Measurements from ENCODE around the gene NDUFB3. TPM values are rescaled to one million over a fixed set of nuclear protein-coding genes. Genes with fewer than 3 reads are reported as not detected.
A peak's percentile ranks its signal among the peaks of the same experiment; 100 is the strongest.

The NDUFB3 gene
- total and polyA plus RNA-seq, 2 donors (not counting 1 experiment from before 2014, with no cell fraction given), result 13.0 to 44.7 TPM

DNA sequence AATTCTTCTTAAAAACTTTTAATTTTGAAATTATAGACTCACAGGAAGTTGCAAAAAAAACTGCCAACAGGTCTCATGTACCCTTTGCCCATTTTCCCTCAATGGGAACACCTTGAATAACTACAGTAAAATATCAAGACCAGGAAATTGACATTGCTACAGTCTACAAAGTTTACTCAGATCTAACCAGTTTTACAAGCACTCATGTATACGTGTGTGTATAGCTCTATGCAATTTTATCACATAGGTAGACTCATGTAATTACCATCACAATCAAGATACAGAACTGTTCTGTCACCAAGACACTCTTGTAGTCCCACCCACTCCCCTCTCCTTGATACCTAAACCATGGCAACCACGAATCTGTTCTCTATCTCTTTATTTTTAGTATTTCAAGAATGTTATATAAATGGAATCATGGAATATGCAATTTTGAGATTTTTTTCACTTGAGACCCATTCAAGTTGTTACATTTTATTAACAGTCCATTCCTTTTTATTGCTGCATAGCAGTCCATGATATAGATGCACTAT is 6.9 kb upstream of the NDUFB3 start:
- TF ChIP-seq CTCF (IDR thresholded peaks at IDR 0.05) (no peak), EZH2 (IDR thresholded peaks at IDR 0.05; ENCODE audit: borderline replicate concordance, insufficient read depth, low read depth, low read length, poor library complexity, severe bottlenecking) (no peak)
- Histone ChIP-seq H3K79me2 (ENCODE audit: control insufficient read depth, insufficient read depth, low read length) (peaks cover 89% of the 10 kb centered on the region), H3K27me3 (replicated peaks in 1 of 4; ENCODE audit: control extremely low read depth in 1 of 4, control insufficient read depth in 3 of 4, insufficient read depth in 4 of 4, low read length in 3 of 4) (no peaks in the 10 kb centered on the region), H3K4me2 (replicated peaks; ENCODE audit: low read depth, low read length, poor library complexity, severe bottlenecking) (no peak overlapping the region), H3K4me3 (ENCODE audit: control extremely low read depth in 1 of 5, extremely low read depth in 1 of 5, insufficient read depth in 1 of 5, low read depth in 2 of 5, low read length in 4 of 5) (no peak overlapping the region), H3K9me3 (ENCODE audit: control extremely low read depth in 1 of 3, control insufficient read depth in 2 of 3, insufficient read depth in 1 of 3, low read length in 2 of 3) (no peaks in the 10 kb centered on the region), H2AFZ (ENCODE audit: insufficient read depth, low read depth, low read length, poor library complexity, severe bottlenecking) (no peak overlapping the region), H4K20me1 (ENCODE audit: control insufficient read depth, insufficient read depth, low read length, poor library complexity, severe bottlenecking) (no peaks in the 10 kb centered on the region), H3K27ac (ENCODE audit: low read length in 2 of 2) (no peak overlapping the region), H3K4me1 (ENCODE audit: control insufficient read depth in 2 of 2, insufficient read depth in 2 of 2, low read length in 2 of 2) (peaks cover 0 to 9% of the 10 kb centered on the region in 2 donors), H3K9ac (ENCODE audit: low read length) (no peak overlapping the region), H3K36me3 (replicated peaks in 1 of 2; ENCODE audit: control extremely low read depth in 1 of 2, control insufficient read depth in 1 of 2, extremely low read depth in 1 of 2, insufficient read depth in 2 of 2, low read length in 1 of 2) (peaks cover 1 to 9% of the 10 kb centered on the region in 2 experiments)
- Mint-ChIP-seq H3K27ac (no peak overlapping the region), H3K4me3 (no peak overlapping the region), H3K27me3 (no peaks in the 10 kb centered on the region), H3K4me1 (peaks cover 31% of the 10 kb centered on the region), H3K9me3 (ENCODE audit: insufficient read depth) (no peaks in the 10 kb centered on the region)
- ATAC-seq (ENCODE audit: low read depth), result no peak
- intact Hi-C loops (cut with micrococcal nuclease), result no loop called here
- ChIA-PET POLR2A (no interaction called here), CTCF (interaction anchor here (1.6 kb wide), 1 partner anchor 102 kb away, joined by 3 read pairs; no protein-coding TSS in a partner anchor)
- WGBS (ENCODE audit: insufficient coverage), result no CpG with 5 or more reads among the region's 2 CpGs
- DNase-seq, result no peak

DNA sequence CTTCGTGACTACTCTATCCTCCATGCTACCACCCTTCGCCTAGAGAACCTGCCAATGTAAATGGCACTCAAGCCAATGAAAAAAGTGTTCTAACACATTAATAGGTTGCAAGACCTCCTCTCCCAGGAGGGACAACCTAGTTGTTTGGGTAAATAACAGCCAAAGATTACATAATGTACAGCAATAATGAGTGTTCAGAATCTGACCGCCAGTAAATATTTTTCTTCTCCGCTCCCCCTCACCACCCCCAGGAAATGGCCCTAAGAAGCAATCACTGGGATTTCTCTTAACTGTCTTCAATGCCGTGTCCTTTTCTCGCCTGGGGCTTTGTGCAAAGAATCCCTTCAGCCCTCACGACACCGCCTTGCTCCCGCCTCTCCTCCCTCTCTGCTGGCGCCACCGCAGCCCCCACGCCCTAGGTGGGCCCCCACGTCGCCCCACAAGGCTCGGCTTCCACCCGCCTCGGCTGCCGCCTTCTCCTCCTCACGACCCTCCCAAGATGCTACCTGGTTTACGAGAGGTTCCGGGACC is 788 bp upstream of the NDUFB3 start:
- Histone ChIP-seq H2AFZ (ENCODE audit: insufficient read depth, low read depth, low read length, poor library complexity, severe bottlenecking) (peak overlapping the region; percentile 96), H4K20me1 (ENCODE audit: control insufficient read depth, insufficient read depth, low read length, poor library complexity, severe bottlenecking) (no peaks in the 10 kb centered on the region), H3K79me2 (ENCODE audit: control insufficient read depth, insufficient read depth, low read length) (peaks cover 89% of the 10 kb centered on the region), H3K4me3 (ENCODE audit: control extremely low read depth in 1 of 5, extremely low read depth in 1 of 5, insufficient read depth in 1 of 5, low read depth in 2 of 5, low read length in 4 of 5) (peak overlapping the region; percentile 61 to 92 (median 86)), H3K9me3 (ENCODE audit: control extremely low read depth in 1 of 3, control insufficient read depth in 2 of 3, insufficient read depth in 1 of 3, low read length in 2 of 3) (peaks cover 0 to 3% (median 0%) of the 10 kb centered on the region in 3 donors), H3K9ac (ENCODE audit: low read length) (peak overlapping the region; percentile 90), H3K27ac (ENCODE audit: low read length in 2 of 2) (peak overlapping the region; percentile 58 to 91), H3K27me3 (replicated peaks in 1 of 4; ENCODE audit: control extremely low read depth in 1 of 4, control insufficient read depth in 3 of 4, insufficient read depth in 4 of 4, low read length in 3 of 4) (no peaks in the 10 kb centered on the region), H3K4me1 (ENCODE audit: control insufficient read depth in 2 of 2, insufficient read depth in 2 of 2, low read length in 2 of 2) (peaks cover 18 to 27% of the 10 kb centered on the region in 2 donors), H3K36me3 (replicated peaks in 1 of 2; ENCODE audit: control extremely low read depth in 1 of 2, control insufficient read depth in 1 of 2, extremely low read depth in 1 of 2, insufficient read depth in 2 of 2, low read length in 1 of 2) (peaks cover 0 to 1% of the 10 kb centered on the region in 2 experiments), H3K4me2 (replicated peaks; ENCODE audit: low read depth, low read length, poor library complexity, severe bottlenecking) (peak overlapping the region; percentile 87)
- peak overlapping the region; percentile 91 for H3K4me3 Mint-ChIP-seq
- H3K4me1 Mint-ChIP-seq, result peaks cover 39% of the 10 kb centered on the region
- ChIA-PET CTCF (interaction anchor here (0.9 to 6.2 kb wide), 13 partner anchors 23 to 358 kb away, joined by 3 to 97 read pairs (median 5); partner anchors contain the start of genes CASP10, CFLAR and CLK1), POLR2A (no interaction called here)
- ATAC-seq (ENCODE audit: low read depth), result peak; percentile 11
- intact Hi-C loops (cut with micrococcal nuclease), result loop anchor here (1.0 to 2.0 kb wide), 9 partner anchors 46 to 380 kb away; partner anchors contain the start of genes NIF3L1, ORC2, PPIL3 and STRADB
- no peaks in the 10 kb centered on the region for H3K27me3 Mint-ChIP-seq
- TF ChIP-seq EZH2 (IDR thresholded peaks at IDR 0.05; ENCODE audit: borderline replicate concordance, insufficient read depth, low read depth, low read length, poor library complexity, severe bottlenecking) (no peak), CTCF (IDR thresholded peaks at IDR 0.05) (no peak)
- peak overlapping the region; percentile 98 for H3K27ac Mint-ChIP-seq
- under 1% methylated on average over 20 of the region's 21 CpGs for WGBS (ENCODE audit: insufficient coverage)
- no peaks in the 10 kb centered on the region for H3K9me3 Mint-ChIP-seq (ENCODE audit: insufficient read depth)
- DNase-seq, result no peak
